Stimulated activated CD8-positive, alpha-beta memory T cell treated with anti-CD3 and anti-CD28 coated beads, Interleukin-12 subunit alpha, Interleukin-12 subunit beta, amount 100 ng/mL, for 1 hour (primary cell): ENCODE data around the gene DMWD.

Experiments used
- DNase-seq: peaks from one replicate; pipeline ENCODE4 v3.0.0-alpha.2; 2020; ENCODE audit warnings: low read depth

Gene DMWD

GRCh38 chr19:45745606-45746005, 47.0 kb downstream of the DMWD start:
- DNase-seq: no peak

GRCh38 chr19:45742969-45743368, 49.7 kb downstream of the DMWD start:
- no peak for DNase-seq

GRCh38 chr19:45739498-45740439, 52.9 kb downstream of the DMWD start:
- DNase-seq: no peak

- no peak for DNase-seq
Measured at GRCh38 chr19:45733160-45733810, 59.4 kb downstream of the DMWD start, which contains the start of gene MEIOSIN. MEIOSIN (plus strand) TSS chr19:45733439; CDS start chr19:45735377, 1,938 bp downstream.
